H4 (cell line): ENCODE data around the gene MRO. TPM values are rescaled to one million over a fixed set of nuclear protein-coding genes. Genes with fewer than 3 reads are reported as not detected.
"Not testable (repeated sequence)": the region's sequence is repeated elsewhere in the genome, so short reads cannot be mapped to it uniquely, and the experiment has no call there.

ENCODE experiments used
- DNase-seq: peaks from one replicate; pipeline ENCODE4 v3.0.0-alpha.2; 2015; ENCODE audit warnings: low spot score
- total RNA-seq: library from RNA; depleted of rRNA; stranded (reverse); fragments of >200 nt; shearing (Covaris generic); gene quantifications from 2 replicates; pipeline ENCODE4 v1.2.3, GENCODE V29; 2014

The MRO gene
- total RNA-seq, 1 experiment from 2014 or later = 1.2 TPM

GRCh38 chr18:50836521-50836957 lies 16.7 kb upstream of the MRO start:
- DNase-seq = peak; percentile 62

GRCh38 chr18:50833496-50833895 lies 13.7 kb upstream of the MRO start:
- not testable (repeated sequence) for DNase-seq

GRCh38 chr18:50832754-50833153 lies 12.9 kb upstream of the MRO start:
- no peak for DNase-seq

- no peak for DNase-seq
Observed at GRCh38 chr18:50830544-50830943, 10.7 kb upstream of the MRO start.

- DNase-seq = no peak
Observed at GRCh38 chr18:50829644-50830043, 9.8 kb upstream of the MRO start.

- DNase-seq = no peak
Observed at GRCh38 chr18:50826027-50826426, 6.2 kb upstream of the MRO start.

GRCh38 chr18:50825621-50826020 lies 5.8 kb upstream of the MRO start:
- no peak for DNase-seq

GRCh38 chr18:50822756-50823155 lies 2.9 kb upstream of the MRO start:
- DNase-seq = no peak

- DNase-seq = no peak
Observed at GRCh38 chr18:50820901-50821520, 1.2 kb upstream of the MRO start.

GRCh38 chr18:50819027-50819727 lies 639 bp downstream of the MRO start:
- DNase-seq = peak; percentile 10

GRCh38 chr18:50816419-50817166 lies 3.2 kb downstream of the MRO start:
- no peak for DNase-seq

- DNase-seq = no peak
Observed at GRCh38 chr18:50814395-50814794, 5.4 kb downstream of the MRO start.

- DNase-seq = no peak
Observed at GRCh38 chr18:50813353-50813752, 6.5 kb downstream of the MRO start.

- DNase-seq = no peak
Observed at GRCh38 chr18:50812834-50813233, 7.0 kb downstream of the MRO start.

- no peak for DNase-seq
Observed at GRCh38 chr18:50807176-50807575, 12.6 kb downstream of the MRO start.

- DNase-seq = no peak
Observed at GRCh38 chr18:50806208-50806616, 13.6 kb downstream of the MRO start.

GRCh38 chr18:50805732-50806131 lies 14.1 kb downstream of the MRO start:
- DNase-seq = no peak

- DNase-seq = no peak
Observed at GRCh38 chr18:50803592-50803991, 16.2 kb downstream of the MRO start.

GRCh38 chr18:50802141-50802540 lies 17.7 kb downstream of the MRO start:
- DNase-seq = no peak

- DNase-seq = peak; percentile 40
Observed at GRCh38 chr18:50797142-50797541, 22.7 kb downstream of the MRO start.

- no peak for DNase-seq
Observed at GRCh38 chr18:50796495-50796894, 23.3 kb downstream of the MRO start.

- no peak for DNase-seq
Observed at GRCh38 chr18:50793641-50794565, 25.9 kb downstream of the MRO start.
